GM06990 (cell line): ENCODE results near the gene MAN1A1.
A peak's percentile ranks its signal among the peaks of the same experiment; 100 is the strongest.

Experiments
- DNase-seq: peaks from one replicate; pipeline ENCODE4 v3.0.0-alpha.2; 2011; ENCODE audit not compliant: insufficient read length; ENCODE audit errors: extremely low read depth
- H3K27me3 ChIP-seq: replicated peaks from 2 replicates; pipeline ENCODE4 v1.6.0; 2011; ENCODE audit warnings: low read length; ENCODE audit not compliant: control insufficient read depth, insufficient read depth
- H3K36me3 ChIP-seq: 2 replicates; pipeline ENCODE4 v1.5.1; 2011; ENCODE audit warnings: low read length; ENCODE audit not compliant: control insufficient read depth, insufficient read depth
- H3K4me3 ChIP-seq: replicated peaks from 2 replicates; pipeline ENCODE4 v1.5.1; 2011; ENCODE audit warnings: low read depth, mild to moderate bottlenecking, control low read depth, low read length
- CTCF ChIP-seq: IDR thresholded peaks from 2 replicates; pipeline ENCODE4 v1.5.1; 2011; ENCODE audit warnings: low read length, control low read depth, mild to moderate bottlenecking, inconsistent platforms; ENCODE audit not compliant: insufficient read depth, poor library complexity, severe bottlenecking

MAN1A1 gene

GRCh38 chr6:119133400-119133799 is 216.2 kb downstream of the MAN1A1 start:
- TF ChIP-seq CTCF, result no peak
- no peaks in the 10 kb centered on the region for H3K27me3 ChIP-seq
- no peaks in the 10 kb centered on the region for H3K36me3 ChIP-seq
- no peak overlapping the region for H3K4me3 ChIP-seq
- no peak for DNase-seq

DNA sequence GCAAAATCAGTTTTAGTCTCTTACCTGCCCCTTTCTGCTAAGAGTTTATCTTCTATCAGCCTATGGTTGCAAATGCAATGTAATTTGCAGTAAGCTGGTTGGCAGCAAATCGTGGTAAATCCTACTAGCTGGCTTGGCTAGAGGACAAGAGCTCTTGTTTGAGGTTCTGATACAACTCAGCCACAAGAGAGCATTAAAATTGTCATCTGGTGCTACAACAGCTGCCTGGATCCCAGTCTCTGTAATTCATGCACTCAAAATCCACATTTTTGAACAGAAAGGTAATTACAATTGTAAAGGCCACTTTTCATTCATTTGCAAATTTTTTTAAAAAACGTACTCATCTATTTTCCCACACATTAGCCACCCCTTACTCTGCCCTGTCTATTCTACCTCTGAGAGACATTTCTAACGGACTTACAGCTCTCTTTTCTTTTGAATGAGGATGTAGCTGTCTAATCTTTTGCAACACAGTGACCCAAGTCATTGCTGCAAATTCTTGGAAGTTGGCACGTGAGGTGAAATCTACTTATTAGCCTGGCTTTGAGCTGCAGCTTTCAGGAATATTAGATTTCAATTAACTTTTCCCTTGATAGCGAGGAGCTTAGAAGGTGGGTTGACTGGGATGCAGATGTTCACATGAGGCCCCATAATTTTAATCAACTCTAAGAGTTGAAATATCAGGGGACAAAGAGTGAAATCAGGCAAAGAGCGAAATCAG is 217.1 kb downstream of the MAN1A1 start:
- no peaks in the 10 kb centered on the region for H3K36me3 ChIP-seq
- no peak for DNase-seq
- H3K4me3 ChIP-seq, result no peak overlapping the region
- H3K27me3 ChIP-seq, result no peaks in the 10 kb centered on the region
- no peak for TF ChIP-seq CTCF

- Histone ChIP-seq H3K36me3 (no peaks in the 10 kb centered on the region), H3K27me3 (no peaks in the 10 kb centered on the region), H3K4me3 (no peak overlapping the region)
- no peak for TF ChIP-seq CTCF
- no peak for DNase-seq
These were observed 219.5 kb downstream of the MAN1A1 start for GRCh38 chr6:119129968-119130484.

DNA sequence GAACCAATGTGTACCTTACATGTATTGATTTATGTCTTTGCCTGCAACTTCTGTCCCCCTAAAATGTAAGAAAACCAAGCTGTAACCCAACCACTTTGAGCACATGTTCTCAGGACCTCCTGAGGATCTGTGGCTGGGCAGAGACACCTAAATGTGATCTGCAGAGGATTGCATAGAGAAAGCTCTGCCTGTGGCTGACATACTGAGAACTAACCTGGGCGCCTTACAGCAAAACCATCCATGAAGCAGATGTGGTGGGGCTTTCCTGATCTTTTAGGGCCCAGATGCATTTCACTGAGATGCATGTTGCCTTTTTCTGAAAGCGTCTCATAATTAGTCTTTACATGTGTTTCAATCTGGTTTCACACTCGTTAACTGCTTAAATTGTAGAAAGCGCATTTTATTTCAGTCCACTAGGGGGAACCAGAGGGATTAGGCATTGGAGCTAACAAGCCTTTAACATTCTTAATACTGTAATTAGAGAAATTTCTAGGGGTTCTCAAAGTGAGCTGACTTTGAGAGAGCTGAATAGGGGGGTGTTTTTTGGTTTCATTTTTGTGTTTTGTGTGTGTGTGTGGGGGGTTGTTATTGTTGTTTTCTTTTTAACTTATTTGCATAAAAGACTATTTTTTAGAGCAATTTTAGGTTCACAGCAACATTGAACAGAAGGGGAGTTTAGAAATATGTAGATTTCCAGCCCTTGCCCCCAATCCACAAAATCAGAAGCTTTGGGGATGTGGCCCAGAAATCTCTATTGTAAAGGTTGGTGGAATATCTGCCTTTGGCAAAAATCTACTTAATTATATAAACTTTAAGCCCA is 220.2 kb downstream of the MAN1A1 start:
- no peak overlapping the region for H3K4me3 ChIP-seq
- DNase-seq, result no peak
- H3K27me3 ChIP-seq, result no peaks in the 10 kb centered on the region
- TF ChIP-seq CTCF, result peak; percentile 84
- no peaks in the 10 kb centered on the region for H3K36me3 ChIP-seq

DNA sequence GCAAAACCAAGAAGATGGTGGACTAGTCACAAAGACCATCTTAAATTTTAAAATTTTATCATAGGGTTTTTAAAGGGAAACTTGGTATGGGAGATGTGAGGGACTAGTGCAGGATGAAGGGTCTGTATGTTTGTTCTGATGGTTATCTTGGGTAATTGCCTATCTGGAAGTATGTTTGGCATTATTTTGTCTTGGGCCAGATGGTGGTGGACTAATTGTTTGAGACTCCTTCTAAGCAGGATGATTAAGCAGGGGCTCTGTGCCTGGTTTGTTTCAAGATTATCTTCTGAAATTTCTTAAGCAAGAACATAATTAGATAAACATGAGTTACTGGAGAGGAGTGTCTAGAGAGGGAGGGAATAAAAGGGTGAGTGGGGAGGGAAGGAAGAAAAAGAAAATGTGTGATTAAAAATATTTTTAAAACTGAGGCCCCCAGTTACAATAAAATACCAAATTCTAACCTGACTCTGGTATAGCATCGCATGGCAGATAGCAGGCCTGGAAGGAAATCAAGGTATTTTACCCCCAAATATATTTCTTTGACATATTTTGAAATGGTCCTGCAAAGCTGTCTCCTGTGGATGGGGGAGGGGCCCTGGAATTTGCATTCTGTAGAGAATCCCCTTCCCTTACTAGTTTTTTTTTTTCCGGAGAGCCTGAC is 221.2 kb downstream of the MAN1A1 start:
- TF ChIP-seq CTCF, result no peak
- Histone ChIP-seq H3K4me3 (no peak overlapping the region), H3K27me3 (no peaks in the 10 kb centered on the region), H3K36me3 (no peaks in the 10 kb centered on the region)
- DNase-seq, result no peak
